Fibroblast of the aortic adventitia (primary cell): ENCODE data around the gene ERMAP. TPM values are rescaled to one million over a fixed set of nuclear protein-coding genes. Genes with fewer than 3 reads are reported as not detected.

Experiments used
- DNase-seq: peaks from one replicate; pipeline ENCODE4 v3.0.0-alpha.2; 2010; ENCODE audit warnings: low read depth
- H3K4me3 ChIP-seq: 2 replicates; pipeline ENCODE4 v1.5.1; 2011; ENCODE audit warnings: low read depth, mild to moderate bottlenecking, control low read depth, low read length, moderate library complexity
- total RNA-seq: library from RNA; depleted of rRNA; stranded (reverse); fragments of >200 nt; gene quantifications from 2 replicates; pipeline ENCODE4 v1.2.3, GENCODE V29; 2012; ENCODE audit warnings: low replicate concordance
- TF ChIP-seq, protein P1 (sequence below): IDR thresholded peaks from 2 replicates; pipeline ENCODE4 v1.5.1; 2011; ENCODE audit warnings: mild to moderate bottlenecking, low read length, control low read depth, inconsistent platforms; ENCODE audit not compliant: insufficient read depth

Gene ERMAP
- total RNA-seq, 1 donor: 16.3 TPM

DNA sequence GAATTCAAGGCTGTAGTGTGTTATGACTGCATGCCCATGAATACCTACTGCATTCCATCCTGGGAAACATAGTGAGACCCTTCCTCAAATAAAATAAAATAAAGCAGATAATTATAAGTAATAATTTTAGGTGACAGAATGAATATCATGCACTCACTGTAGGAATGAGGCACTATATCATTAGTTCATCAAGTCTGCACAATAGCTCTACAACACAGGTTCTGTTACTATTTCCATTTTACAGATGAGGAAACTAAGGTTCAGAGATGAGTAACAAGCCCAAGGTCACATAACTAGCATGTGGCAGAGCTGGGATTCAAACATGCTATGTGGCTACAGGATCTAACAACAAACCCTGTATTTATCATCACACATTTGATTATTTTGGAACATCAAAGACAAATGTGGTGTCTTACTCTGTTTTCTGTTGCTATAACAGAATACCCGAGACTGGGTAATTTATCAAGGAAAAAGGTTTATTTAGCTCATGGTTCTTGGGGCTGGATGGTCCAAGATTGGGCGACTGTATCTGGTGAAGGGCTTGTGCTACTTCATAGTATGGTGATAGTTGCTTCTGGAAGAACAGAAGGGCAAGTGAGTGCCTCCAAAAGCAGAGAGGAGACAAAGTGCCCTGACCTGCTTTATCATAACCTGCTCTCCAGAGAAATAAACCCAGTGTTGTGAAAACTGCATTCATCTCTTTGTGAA, 24.7 kb downstream of the ERMAP start:
- no peak overlapping the region for H3K4me3 ChIP-seq
- DNase-seq: no peak
- TF ChIP-seq, protein P1, sequence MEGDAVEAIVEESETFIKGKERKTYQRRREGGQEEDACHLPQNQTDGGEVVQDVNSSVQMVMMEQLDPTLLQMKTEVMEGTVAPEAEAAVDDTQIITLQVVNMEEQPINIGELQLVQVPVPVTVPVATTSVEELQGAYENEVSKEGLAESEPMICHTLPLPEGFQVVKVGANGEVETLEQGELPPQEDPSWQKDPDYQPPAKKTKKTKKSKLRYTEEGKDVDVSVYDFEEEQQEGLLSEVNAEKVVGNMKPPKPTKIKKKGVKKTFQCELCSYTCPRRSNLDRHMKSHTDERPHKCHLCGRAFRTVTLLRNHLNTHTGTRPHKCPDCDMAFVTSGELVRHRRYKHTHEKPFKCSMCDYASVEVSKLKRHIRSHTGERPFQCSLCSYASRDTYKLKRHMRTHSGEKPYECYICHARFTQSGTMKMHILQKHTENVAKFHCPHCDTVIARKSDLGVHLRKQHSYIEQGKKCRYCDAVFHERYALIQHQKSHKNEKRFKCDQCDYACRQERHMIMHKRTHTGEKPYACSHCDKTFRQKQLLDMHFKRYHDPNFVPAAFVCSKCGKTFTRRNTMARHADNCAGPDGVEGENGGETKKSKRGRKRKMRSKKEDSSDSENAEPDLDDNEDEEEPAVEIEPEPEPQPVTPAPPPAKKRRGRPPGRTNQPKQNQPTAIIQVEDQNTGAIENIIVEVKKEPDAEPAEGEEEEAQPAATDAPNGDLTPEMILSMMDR: no peak

DNA sequence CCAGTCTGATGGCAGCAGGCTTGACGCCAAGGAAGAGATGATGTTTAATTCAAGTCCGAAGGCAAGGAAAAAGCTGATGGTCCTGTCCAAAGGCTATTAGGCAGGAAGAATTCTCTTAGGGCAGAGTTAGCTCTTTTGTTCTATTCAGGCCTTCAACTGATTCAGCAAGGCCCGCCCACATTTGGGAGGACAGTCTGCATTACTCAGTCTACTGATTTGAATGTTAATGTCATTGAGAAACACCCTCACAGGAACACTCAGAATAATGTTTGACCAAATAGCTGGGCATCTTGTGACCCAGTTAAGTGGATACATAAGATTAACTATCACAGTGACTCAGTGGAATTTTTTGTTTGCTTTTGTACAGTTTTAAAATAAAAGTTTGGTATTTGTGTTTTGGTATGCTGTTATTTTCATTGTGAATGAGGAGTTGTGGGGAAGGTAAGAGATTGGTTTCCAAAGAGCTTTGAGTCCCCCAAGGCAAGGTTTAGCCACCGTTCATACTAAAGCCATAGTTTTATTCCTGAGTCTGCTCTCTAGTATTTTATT, 27.7 kb downstream of the ERMAP start:
- TF ChIP-seq, protein P1: no peak
- H3K4me3 ChIP-seq: no peak overlapping the region
- DNase-seq: peak; percentile 19

DNA sequence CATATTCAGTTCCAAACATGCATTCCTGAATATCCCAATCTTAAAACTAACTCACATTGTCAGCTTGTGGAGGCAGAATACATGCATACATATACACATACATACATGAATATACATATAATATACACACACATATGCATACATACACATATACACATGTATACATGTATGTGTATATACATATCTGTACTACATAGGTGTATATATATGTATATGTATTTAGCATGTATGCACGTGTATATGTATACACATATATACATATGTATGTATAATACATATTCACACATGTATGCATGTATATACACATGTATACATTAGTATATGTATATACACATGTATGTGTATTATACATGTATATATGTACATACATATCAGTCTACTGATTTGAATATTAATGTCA, 28.3 kb downstream of the ERMAP start:
- no peak for DNase-seq
- TF ChIP-seq, protein P1: no peak
- no peak overlapping the region for H3K4me3 ChIP-seq

DNA sequence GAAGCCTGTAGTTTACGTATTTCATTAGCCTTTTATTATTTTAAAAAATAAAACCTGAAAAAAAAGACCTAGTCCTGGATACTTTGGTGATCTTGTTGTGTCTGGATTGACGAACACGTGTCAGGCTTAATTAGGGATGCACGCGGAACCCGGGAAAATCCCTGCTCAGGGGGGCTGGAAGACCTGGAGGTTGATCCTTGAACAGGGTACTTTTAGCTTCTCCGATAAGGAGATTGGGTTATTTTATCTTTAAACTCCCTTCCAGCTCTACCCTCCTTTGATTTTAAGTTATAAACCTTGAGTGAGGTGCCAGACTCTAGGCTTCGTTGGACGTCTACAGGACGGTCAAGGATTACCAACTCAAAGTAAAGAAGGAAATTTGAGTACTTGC, 28.9 kb downstream of the ERMAP start:
- TF ChIP-seq, protein P1: no peak

DNA sequence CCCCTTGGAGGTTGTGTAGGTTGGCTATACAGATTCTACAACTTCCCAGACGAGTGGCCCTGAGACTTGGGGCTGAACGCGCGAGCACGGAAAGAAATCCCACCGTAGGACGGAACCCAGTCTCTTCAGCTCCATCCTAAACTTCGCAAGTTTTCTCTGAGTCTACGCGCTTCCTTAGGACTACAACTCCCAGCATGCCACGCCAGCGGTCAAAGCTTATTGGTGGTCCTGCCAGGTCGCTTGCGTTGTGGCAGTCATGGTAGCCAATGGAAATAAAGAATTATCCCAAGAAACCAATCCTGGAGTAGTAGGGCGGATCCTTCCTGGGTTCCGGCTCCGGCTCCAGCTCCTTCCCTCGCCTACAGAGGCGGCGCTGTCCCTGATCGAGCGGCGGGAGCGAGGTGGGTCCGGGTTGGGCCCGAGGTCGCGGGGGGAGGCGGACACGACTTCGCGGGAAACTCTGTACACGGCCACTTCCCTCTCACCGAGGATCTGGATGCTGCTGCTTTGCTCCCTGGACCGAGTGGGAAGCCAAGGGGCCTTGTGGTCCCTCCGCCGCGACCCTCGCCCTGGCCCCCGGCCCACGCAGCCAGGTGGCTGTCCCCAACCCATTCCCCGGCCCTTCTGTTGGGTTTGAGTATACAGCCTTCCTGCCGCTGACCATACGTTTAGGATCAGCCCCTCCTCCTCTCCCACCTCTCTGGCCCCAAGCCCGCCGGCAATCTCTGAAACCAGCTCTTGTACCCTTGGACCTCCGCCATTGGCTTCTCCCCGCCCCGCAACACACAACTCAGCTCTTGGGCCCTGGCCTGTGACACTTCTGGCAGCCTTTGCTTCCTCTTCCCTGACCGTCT, 29.6 kb downstream of the ERMAP start, which contains the start of gene ZNF691:
TSS of gene ZNF691 (plus strand) at position 357 of the 854 bp plus-strand sequence. CDS start 3,046 bp downstream, outside the sequence.
- peak; percentile 98 for DNase-seq
- H3K4me3 ChIP-seq: peak within 1 kb of the TSS; percentile 96
- TF ChIP-seq, protein P1: peak; percentile 69

More for the DNA sequence above, 28.9 kb downstream of the ERMAP start:
- peak overlapping the region; percentile 62 for H3K4me3 ChIP-seq
- no peak for DNase-seq

DNA sequence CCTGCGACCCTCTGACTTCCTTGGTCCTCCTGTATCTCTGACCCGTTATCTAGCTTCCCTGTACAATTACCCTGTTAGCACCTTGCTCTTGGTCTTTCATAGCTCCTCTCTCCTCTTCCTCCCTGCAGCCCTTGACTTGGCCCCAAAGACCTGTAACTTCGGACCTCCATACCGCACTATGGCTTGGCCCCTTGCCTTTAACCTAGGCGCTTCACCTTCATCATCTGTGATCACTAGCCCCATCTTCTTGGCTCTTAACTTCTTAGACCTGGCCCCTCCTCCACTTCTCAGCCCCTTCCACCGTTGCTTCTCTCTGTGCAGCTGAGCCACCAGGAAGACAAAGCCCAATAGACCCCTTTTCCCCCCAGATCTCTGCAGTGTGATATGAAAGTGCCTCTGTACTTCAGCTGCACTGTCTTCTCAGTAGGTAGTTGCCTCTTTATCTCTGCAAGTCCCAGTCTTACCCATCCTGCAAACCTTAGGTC, 30.2 kb downstream of the ERMAP start:
- peak overlapping the region; percentile 96 for H3K4me3 ChIP-seq
- TF ChIP-seq, protein P1: no peak
- no peak for DNase-seq
